ENCODE results near the gene UBE2G2.
"Not testable (repeated sequence)": the region's sequence is repeated elsewhere in the genome, so short reads cannot be mapped to it uniquely, and the experiment has no call there.

The UBE2G2 gene

GRCh38 chr21:44834231-44834950, 32.8 kb upstream of the UBE2G2 start:
- no peak overlapping the region for H3K4me3 Mint-ChIP-seq
- H3K9me3 Mint-ChIP-seq: peaks cover 4% of the 10 kb centered on the region
- H3K27me3 Mint-ChIP-seq (ENCODE audit: low read depth): peaks cover 11% of the 10 kb centered on the region
- no peak overlapping the region for H3K27ac Mint-ChIP-seq
- no peak for TF ChIP-seq CTCF (IDR thresholded peaks at IDR 0.05; ENCODE audit: unreplicated experiment in 3 of 3)
- H3K36me3 Mint-ChIP-seq (ENCODE audit: low read depth): no peaks in the 10 kb centered on the region
- no peaks in the 10 kb centered on the region for H3K4me1 Mint-ChIP-seq

- Mint-ChIP-seq H3K4me3 (no peak overlapping the region), H3K27ac (no peak overlapping the region), H3K36me3 (ENCODE audit: low read depth) (peaks cover 1% of the 10 kb centered on the region), H3K27me3 (ENCODE audit: low read depth) (peaks cover 8% of the 10 kb centered on the region), H3K9me3 (peaks cover 8% of the 10 kb centered on the region), H3K4me1 (no peaks in the 10 kb centered on the region)
- no peak for TF ChIP-seq CTCF (IDR thresholded peaks at IDR 0.05; ENCODE audit: unreplicated experiment in 3 of 3)
These were observed 32.0 kb upstream of the UBE2G2 start for GRCh38 chr21:44833663-44834062.

GRCh38 chr21:44832516-44833255, 31.1 kb upstream of the UBE2G2 start:
- peaks cover 18% of the 10 kb centered on the region for H3K27me3 Mint-ChIP-seq (ENCODE audit: low read depth)
- not testable (repeated sequence) for H3K4me3 Mint-ChIP-seq; H3K36me3 Mint-ChIP-seq (ENCODE audit: low read depth); H3K4me1 Mint-ChIP-seq; H3K27ac Mint-ChIP-seq
- H3K9me3 Mint-ChIP-seq: peaks cover 18% of the 10 kb centered on the region

GRCh38 chr21:44831227-44831860, 29.7 kb upstream of the UBE2G2 start:
- no peak for TF ChIP-seq CTCF (IDR thresholded peaks at IDR 0.05; ENCODE audit: unreplicated experiment in 3 of 3)
- Mint-ChIP-seq H3K36me3 (ENCODE audit: low read depth) (peaks cover 9% of the 10 kb centered on the region), H3K27me3 (ENCODE audit: low read depth) (peaks cover 19% of the 10 kb centered on the region), H3K9me3 (peaks cover 26% of the 10 kb centered on the region), H3K4me3 (no peak overlapping the region), H3K4me1 (no peaks in the 10 kb centered on the region), H3K27ac (no peak overlapping the region)

GRCh38 chr21:44829507-44830092, 28.0 kb upstream of the UBE2G2 start:
- Mint-ChIP-seq H3K9me3 (peaks cover 30% of the 10 kb centered on the region), H3K4me1 (no peaks in the 10 kb centered on the region), H3K27ac (no peak overlapping the region), H3K36me3 (ENCODE audit: low read depth) (peaks cover 9% of the 10 kb centered on the region), H3K4me3 (no peak overlapping the region), H3K27me3 (ENCODE audit: low read depth) (peaks cover 19% of the 10 kb centered on the region)
- TF ChIP-seq CTCF (IDR thresholded peaks at IDR 0.05; ENCODE audit: unreplicated experiment in 3 of 3): no peak

- H3K9me3 Mint-ChIP-seq: peaks cover 34% of the 10 kb centered on the region
- peaks cover 24% of the 10 kb centered on the region for H3K27me3 Mint-ChIP-seq (ENCODE audit: low read depth)
- H3K4me1 Mint-ChIP-seq: no peaks in the 10 kb centered on the region
- no peak overlapping the region for H3K27ac Mint-ChIP-seq
- H3K36me3 Mint-ChIP-seq (ENCODE audit: low read depth): peaks cover 14% of the 10 kb centered on the region
- no peak for TF ChIP-seq CTCF (IDR thresholded peaks at IDR 0.05; ENCODE audit: unreplicated experiment in 3 of 3)
- H3K4me3 Mint-ChIP-seq: no peak overlapping the region
These were observed 26.9 kb upstream of the UBE2G2 start for GRCh38 chr21:44828362-44829056.

All from nephron (organoid).